Measurements from ENCODE around the gene ACTL7A.
"Not testable (repeated sequence)": the region's sequence is repeated elsewhere in the genome, so short reads cannot be mapped to it uniquely, and the experiment has no call there.

The ACTL7A gene

GRCh38 chr9:108839561-108839960 is 22.5 kb upstream of the ACTL7A start:
- ATAC-seq; H3K4me3 Mint-ChIP-seq; H3K9me3 Mint-ChIP-seq; H3K36me3 Mint-ChIP-seq; DNase-seq (ENCODE audit: low spot score in 2 of 2); H3K27ac Mint-ChIP-seq: not testable (repeated sequence)
- H3K4me1 Mint-ChIP-seq: peaks cover 16% of the 10 kb centered on the region

GRCh38 chr9:108842610-108843295 is 19.3 kb upstream of the ACTL7A start:
- H3K36me3 Mint-ChIP-seq: no peaks in the 10 kb centered on the region
- peaks cover 7% of the 10 kb centered on the region for H3K4me1 Mint-ChIP-seq
- peak; percentile 43 for ATAC-seq
- DNase-seq (ENCODE audit: low spot score in 2 of 2): no peak
- H3K4me3 Mint-ChIP-seq: no peak overlapping the region
- no peaks in the 10 kb centered on the region for H3K9me3 Mint-ChIP-seq
- H3K27ac Mint-ChIP-seq: no peak overlapping the region

DNA sequence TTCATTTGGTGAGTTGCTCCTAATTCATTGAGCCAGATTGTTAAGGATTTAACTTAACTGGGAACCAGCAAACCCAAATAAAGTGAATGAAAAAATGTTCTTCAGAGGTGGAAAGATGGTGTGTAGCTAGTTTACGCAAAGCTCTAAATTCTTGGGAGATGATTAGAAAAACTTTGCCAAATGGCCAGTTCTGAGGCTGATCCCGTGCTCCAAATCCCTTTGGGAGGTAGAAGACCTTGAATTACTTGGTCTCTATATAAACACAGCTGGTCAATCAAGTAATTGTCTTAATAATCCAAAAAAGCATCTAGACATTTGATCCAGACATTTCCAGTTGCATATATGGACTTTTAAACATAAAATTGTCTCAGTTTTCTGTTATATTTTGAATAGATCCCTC is 17.7 kb upstream of the ACTL7A start:
- Mint-ChIP-seq H3K4me1 (peaks cover 7% of the 10 kb centered on the region), H3K4me3 (no peak overlapping the region), H3K27ac (no peak overlapping the region), H3K9me3 (no peaks in the 10 kb centered on the region), H3K36me3 (no peaks in the 10 kb centered on the region)
- no peak for ATAC-seq
- DNase-seq (ENCODE audit: low spot score in 2 of 2): no peak

DNA sequence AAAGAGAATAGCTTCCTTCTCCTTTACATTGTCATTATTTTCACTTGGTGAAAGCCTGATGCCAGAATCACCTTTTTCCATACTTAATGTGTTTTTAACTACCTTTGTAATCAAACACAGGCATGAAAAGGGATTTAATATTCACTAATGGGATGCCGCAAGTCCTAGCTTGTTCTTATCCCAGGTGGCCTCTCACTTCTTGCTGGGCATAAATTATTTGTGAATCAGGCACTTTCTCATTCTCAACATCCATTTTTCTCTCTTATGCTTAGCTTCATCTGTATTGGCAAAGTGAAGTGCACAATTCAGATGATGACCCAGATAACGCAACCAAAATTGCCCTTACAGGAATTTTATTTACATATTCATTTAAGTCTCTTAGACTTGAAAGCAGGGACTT is 17.2 kb upstream of the ACTL7A start:
- DNase-seq (ENCODE audit: low spot score in 2 of 2) (no peak), ATAC-seq (no peak)
- Mint-ChIP-seq H3K9me3 (no peaks in the 10 kb centered on the region), H3K36me3 (no peaks in the 10 kb centered on the region), H3K4me1 (peaks cover 7% of the 10 kb centered on the region), H3K27ac (no peak overlapping the region), H3K4me3 (no peak overlapping the region)

DNA sequence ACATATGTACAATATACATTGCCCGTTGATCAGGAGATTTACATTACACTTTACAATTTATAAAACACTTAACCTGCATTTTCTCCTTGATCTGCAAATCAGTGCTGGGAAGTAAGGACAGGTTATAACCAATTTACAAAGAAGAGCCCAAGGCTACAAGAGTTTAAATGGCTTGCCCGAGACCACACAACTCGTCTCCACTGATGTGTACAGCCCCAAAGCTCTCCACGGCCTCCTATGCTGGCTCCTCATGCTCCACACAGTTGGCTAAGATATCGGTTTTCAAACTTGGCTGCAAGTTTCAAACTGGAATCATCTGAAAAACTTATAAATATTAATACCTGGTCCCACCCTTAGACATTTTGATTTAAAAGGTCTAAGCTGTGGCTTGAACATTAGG is 16.6 kb upstream of the ACTL7A start:
- Mint-ChIP-seq H3K36me3 (no peaks in the 10 kb centered on the region), H3K4me3 (no peak overlapping the region), H3K4me1 (peaks cover 7% of the 10 kb centered on the region), H3K27ac (no peak overlapping the region), H3K9me3 (no peaks in the 10 kb centered on the region)
- DNase-seq (ENCODE audit: low spot score in 2 of 2) (no peak), ATAC-seq (no peak)

DNA sequence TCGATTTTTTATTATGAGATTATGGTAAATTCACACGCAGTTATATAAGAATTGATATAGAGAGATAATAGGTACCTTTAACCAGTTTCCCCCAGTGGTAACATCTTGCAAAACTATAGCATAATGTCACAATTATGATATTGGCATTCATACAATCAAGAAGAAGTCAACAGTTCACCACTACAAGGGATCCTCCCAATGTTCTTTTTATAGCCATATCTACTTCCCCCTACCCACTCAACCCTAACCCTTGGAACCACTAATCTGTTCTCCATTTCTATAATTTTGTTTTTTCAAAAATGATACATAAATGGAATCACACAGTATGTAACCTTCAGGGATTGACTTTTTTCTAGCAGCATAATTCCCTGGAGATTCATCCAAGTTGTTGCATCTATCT is 16.1 kb upstream of the ACTL7A start:
- no peak overlapping the region for H3K4me3 Mint-ChIP-seq
- peaks cover 7% of the 10 kb centered on the region for H3K4me1 Mint-ChIP-seq
- DNase-seq (ENCODE audit: low spot score in 2 of 2): no peak
- no peaks in the 10 kb centered on the region for H3K9me3 Mint-ChIP-seq
- H3K27ac Mint-ChIP-seq: no peak overlapping the region
- ATAC-seq: no peak
- H3K36me3 Mint-ChIP-seq: no peaks in the 10 kb centered on the region

DNA sequence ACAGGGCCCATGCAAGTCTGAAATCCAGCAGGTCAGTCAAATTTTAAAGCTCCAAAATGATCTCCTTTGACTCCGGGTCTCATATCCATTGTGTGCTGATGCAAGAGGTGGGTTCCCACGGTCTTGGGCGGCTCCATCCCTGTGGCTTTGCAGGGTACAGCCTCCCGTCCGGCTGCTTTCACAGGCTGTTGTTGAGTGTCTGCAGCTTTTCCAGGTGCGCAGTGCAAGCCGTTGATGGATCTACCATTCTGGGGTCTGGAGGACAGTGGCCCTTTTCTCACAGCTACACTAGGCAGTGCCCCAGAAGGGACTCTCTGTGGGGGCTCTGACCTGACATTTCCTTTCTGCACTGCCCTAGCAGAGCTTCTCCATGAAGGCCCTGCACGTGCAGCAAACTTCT is 13.8 kb upstream of the ACTL7A start:
- H3K36me3 Mint-ChIP-seq, H3K4me3 Mint-ChIP-seq, ATAC-seq: not testable (repeated sequence)

GRCh38 chr9:108850293-108850897 is 11.7 kb upstream of the ACTL7A start:
- no peaks in the 10 kb centered on the region for H3K9me3 Mint-ChIP-seq
- no peaks in the 10 kb centered on the region for H3K36me3 Mint-ChIP-seq
- no peaks in the 10 kb centered on the region for H3K4me1 Mint-ChIP-seq
- no peak overlapping the region for H3K4me3 Mint-ChIP-seq
- no peak for DNase-seq (ENCODE audit: low spot score in 2 of 2)
- ATAC-seq: no peak
- H3K27ac Mint-ChIP-seq: no peak overlapping the region

More for the DNA sequence above, 13.8 kb upstream of the ACTL7A start:
- DNase-seq (ENCODE audit: low spot score in 2 of 2); H3K9me3 Mint-ChIP-seq; H3K27ac Mint-ChIP-seq; H3K4me1 Mint-ChIP-seq: not testable (repeated sequence)

- ATAC-seq: no peak
Measured at GRCh38 chr9:108851138-108851537, 10.9 kb upstream of the ACTL7A start.

DNA sequence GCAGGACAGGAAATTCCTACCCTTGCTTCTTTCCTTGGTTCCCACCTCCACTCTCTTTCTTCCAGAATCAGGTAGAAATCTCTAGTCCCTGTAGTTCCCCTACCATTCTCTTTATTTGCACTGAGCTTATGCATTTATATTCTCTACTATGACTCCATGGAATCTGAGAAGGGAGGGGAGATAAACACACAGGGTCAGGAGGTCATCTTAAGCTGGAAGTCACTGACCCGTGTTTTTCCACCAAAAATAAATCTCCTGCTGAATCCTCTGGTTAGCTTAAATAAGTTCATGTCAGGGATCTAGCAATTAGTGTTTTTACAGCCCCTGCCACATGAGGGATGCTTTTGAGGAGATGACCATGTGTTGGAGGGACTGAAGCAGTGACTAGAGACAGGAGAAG is 10.0 kb upstream of the ACTL7A start:
- no peak overlapping the region for H3K27ac Mint-ChIP-seq
- DNase-seq (ENCODE audit: low spot score in 2 of 2) (no peak), ATAC-seq (no peak)
- no peaks in the 10 kb centered on the region for H3K4me1 Mint-ChIP-seq
- H3K4me3 Mint-ChIP-seq: no peak overlapping the region
- no peaks in the 10 kb centered on the region for H3K9me3 Mint-ChIP-seq
- no peaks in the 10 kb centered on the region for H3K36me3 Mint-ChIP-seq

More at GRCh38 chr9:108851138-108851537, 10.9 kb upstream of the ACTL7A start:
- Mint-ChIP-seq H3K27ac (no peak overlapping the region), H3K9me3 (no peaks in the 10 kb centered on the region), H3K4me1 (no peaks in the 10 kb centered on the region), H3K4me3 (no peak overlapping the region), H3K36me3 (no peaks in the 10 kb centered on the region)
- DNase-seq (ENCODE audit: low spot score in 2 of 2): no peak

DNA sequence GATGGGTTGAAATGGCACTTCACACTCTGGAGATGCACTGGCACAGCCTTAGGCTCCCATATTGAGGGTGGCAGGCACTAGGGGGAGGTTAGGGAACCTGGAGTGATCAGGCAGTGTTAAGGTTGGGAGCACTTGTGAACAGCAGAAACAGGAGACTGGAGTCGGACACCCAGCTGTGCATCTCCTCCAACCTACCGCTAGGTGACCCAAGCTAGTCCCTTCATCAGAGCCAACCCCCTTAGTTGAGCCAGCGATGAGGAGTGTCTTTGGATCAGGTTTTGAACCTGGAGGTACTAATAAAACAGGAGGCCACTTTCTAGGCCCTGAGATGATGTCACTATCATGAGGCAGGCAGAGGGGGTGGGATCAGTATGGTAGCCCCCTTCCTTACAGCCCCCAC is 8.0 kb upstream of the ACTL7A start:
- no peak for ATAC-seq
- DNase-seq (ENCODE audit: low spot score in 2 of 2): no peak
- no peaks in the 10 kb centered on the region for H3K36me3 Mint-ChIP-seq
- H3K4me3 Mint-ChIP-seq: no peak overlapping the region
- H3K9me3 Mint-ChIP-seq: no peaks in the 10 kb centered on the region
- no peak overlapping the region for H3K27ac Mint-ChIP-seq
- no peaks in the 10 kb centered on the region for H3K4me1 Mint-ChIP-seq

GRCh38 chr9:108854641-108855528 is 7.2 kb upstream of the ACTL7A start:
- peaks cover 7% of the 10 kb centered on the region for H3K4me1 Mint-ChIP-seq
- ATAC-seq: no peak
- H3K4me3 Mint-ChIP-seq: no peak overlapping the region
- no peak for DNase-seq (ENCODE audit: low spot score in 2 of 2)
- H3K27ac Mint-ChIP-seq: no peak overlapping the region
- no peaks in the 10 kb centered on the region for H3K9me3 Mint-ChIP-seq
- H3K36me3 Mint-ChIP-seq: no peaks in the 10 kb centered on the region

DNA sequence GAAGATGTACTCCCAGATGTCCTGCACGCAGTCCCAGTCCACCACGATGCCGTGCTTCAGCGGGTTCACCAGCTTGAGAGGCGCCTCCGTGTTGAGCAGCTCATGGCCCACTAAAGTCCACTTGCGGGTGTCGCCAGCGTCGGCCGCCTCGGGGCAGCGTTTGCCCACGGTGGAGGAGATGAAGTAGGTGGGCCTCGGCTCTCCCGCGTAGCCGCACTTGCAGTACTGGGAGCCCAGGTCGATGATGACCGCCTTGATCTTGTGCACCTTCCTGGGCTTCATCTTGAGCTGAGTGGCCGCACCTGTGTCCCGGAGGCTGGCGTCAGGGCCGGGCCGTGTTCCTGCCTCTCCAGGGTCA is 6.6 kb upstream of the ACTL7A start:
- H3K27ac Mint-ChIP-seq: no peak overlapping the region
- H3K4me3 Mint-ChIP-seq: no peak overlapping the region
- H3K9me3 Mint-ChIP-seq: no peaks in the 10 kb centered on the region
- H3K4me1 Mint-ChIP-seq: peaks cover 8% of the 10 kb centered on the region
- ATAC-seq (no peak), DNase-seq (ENCODE audit: low spot score in 2 of 2) (no peak)
- H3K36me3 Mint-ChIP-seq: no peaks in the 10 kb centered on the region

DNA sequence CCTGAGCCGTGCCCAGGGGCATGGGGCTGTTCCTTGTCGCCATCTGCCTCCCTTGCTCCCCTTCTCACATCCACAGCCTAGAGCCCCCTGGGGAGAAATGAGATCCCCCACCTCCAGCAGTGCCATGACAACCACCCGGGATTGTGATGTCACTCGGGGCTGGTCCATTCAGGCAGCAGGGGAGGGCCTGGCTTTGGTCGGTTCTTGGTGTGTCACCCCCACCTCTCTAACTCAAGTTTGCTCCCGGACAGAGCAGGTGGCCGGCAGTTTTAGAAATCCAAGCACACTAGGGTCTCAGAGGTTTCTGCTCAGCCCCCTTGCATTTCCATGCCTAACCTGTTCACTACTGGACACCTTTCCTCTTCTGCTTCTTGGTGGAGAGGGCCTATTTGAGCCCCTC is 6.2 kb upstream of the ACTL7A start, which contains the start of gene ACTL7B:
Gene ACTL7B, minus strand, starts transcription at position 99 of the 400 bp plus-strand sequence. Its CDS starts 56 bp downstream, at position 43.
- DNase-seq (ENCODE audit: low spot score in 2 of 2) (no peak), ATAC-seq (no peak)
- H3K36me3 Mint-ChIP-seq: no peaks in the 10 kb centered on the region
- no peaks in the 10 kb centered on the region for H3K9me3 Mint-ChIP-seq
- no peak within 1 kb of the TSS for H3K4me3 Mint-ChIP-seq
- peaks cover 8% of the 10 kb centered on the region for H3K4me1 Mint-ChIP-seq
- H3K27ac Mint-ChIP-seq: no peak within 1 kb of the TSS

DNA sequence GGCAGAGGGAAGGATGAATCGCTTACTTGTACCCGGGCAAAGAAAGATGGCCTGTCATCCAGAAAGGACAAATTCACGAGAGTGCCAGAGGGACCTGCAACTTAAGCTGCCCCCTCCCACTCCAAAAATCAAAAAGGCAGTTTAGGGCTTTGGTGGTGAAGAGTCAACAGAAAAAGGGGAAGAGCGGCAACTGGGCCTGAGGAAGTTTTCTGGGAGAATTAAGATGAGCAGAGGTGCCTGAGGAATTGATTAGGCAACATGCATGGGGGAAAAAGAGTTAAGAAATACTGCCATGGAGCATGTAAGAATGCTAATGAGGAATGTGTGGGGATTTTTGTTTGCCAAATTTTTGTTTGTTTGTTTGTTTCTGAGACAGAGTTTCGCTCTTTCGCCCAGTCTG is 4.5 kb upstream of the ACTL7A start:
- Mint-ChIP-seq H3K4me1 (peaks cover 8% of the 10 kb centered on the region), H3K36me3 (no peaks in the 10 kb centered on the region), H3K9me3 (no peaks in the 10 kb centered on the region)

More for the DNA sequence above, 4.5 kb upstream of the ACTL7A start:
- Mint-ChIP-seq H3K4me3 (no peak overlapping the region), H3K27ac (no peak overlapping the region)
- DNase-seq (ENCODE audit: low spot score in 2 of 2) (no peak), ATAC-seq (no peak)

Measured in stimulated activated effector memory CD8-positive, alpha-beta T cell treated with anti-CD3 and anti-CD28 coated beads, Interleukin-12 subunit alpha, Interleukin-12 subunit beta, amount 100 ng/mL, for 72 hours (primary cell).